Omental fat pad (tissue), 4 donors: ENCODE measurements around the gene TREM1. TPM values are rescaled to one million over a fixed set of nuclear protein-coding genes. Genes with fewer than 3 reads are reported as not detected.
"Not testable (repeated sequence)": the region's sequence is repeated elsewhere in the genome, so short reads cannot be mapped to it uniquely, and the experiment has no call there.

Experiments used
- ATAC-seq: fragments of 150-250 bp; one replicate; pipeline ENCODE4 v1.9.1; 2016; ENCODE audit warnings: mild to moderate bottlenecking, moderate library complexity; ENCODE audit not compliant: low FRiP score
- DNase-seq: peaks from one replicate; pipeline ENCODE4 v3.0.0-alpha.2; 2019; ENCODE audit warnings: low spot score
- total RNA-seq, 4 donors: library from RNA; depleted of rRNA; stranded (reverse); fragments of >200 nt; gene quantifications; one replicate each; pipeline ENCODE4 v1.1.0, GENCODE V29; 2016
- TF ChIP-seq, protein P1 (sequence below), 3 donors: fragments of 450-650 bp; IDR thresholded peaks; one replicate each; pipeline ENCODE4 v1.5.1; 2016 to 2017; ENCODE audit warnings: antibody characterized with exemption in 3 of 3, mild to moderate bottlenecking in 3 of 3, moderate library complexity in 2 of 3

TREM1 gene
- total RNA-seq, 4 donors from 2014 or later: 5.8 to 20.2 (median 8.6) TPM

DNA sequence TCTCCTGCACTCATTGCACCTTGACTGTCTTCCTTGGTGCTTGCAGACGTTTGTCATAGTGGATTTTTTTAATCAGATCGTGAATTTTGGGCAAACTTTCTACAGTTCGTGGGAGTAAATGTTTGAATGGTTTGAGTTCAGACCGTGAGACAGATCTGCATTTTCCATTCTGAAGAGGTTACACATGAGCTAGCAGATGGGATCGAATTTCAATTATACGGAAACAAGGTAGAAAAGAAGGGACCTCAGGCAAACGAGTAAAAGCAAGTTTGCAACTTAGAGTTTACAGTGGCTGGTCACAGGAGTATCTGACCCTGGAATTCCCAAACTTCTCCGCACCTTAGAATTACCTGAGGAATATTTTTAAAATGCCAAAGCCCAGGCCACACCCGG is 31.8 kb upstream of the TREM1 start:
- DNase-seq: no peak
- TF ChIP-seq, protein P1, sequence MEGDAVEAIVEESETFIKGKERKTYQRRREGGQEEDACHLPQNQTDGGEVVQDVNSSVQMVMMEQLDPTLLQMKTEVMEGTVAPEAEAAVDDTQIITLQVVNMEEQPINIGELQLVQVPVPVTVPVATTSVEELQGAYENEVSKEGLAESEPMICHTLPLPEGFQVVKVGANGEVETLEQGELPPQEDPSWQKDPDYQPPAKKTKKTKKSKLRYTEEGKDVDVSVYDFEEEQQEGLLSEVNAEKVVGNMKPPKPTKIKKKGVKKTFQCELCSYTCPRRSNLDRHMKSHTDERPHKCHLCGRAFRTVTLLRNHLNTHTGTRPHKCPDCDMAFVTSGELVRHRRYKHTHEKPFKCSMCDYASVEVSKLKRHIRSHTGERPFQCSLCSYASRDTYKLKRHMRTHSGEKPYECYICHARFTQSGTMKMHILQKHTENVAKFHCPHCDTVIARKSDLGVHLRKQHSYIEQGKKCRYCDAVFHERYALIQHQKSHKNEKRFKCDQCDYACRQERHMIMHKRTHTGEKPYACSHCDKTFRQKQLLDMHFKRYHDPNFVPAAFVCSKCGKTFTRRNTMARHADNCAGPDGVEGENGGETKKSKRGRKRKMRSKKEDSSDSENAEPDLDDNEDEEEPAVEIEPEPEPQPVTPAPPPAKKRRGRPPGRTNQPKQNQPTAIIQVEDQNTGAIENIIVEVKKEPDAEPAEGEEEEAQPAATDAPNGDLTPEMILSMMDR (IDR thresholded peaks at IDR 0.05): no peak
- no peak for ATAC-seq

DNA sequence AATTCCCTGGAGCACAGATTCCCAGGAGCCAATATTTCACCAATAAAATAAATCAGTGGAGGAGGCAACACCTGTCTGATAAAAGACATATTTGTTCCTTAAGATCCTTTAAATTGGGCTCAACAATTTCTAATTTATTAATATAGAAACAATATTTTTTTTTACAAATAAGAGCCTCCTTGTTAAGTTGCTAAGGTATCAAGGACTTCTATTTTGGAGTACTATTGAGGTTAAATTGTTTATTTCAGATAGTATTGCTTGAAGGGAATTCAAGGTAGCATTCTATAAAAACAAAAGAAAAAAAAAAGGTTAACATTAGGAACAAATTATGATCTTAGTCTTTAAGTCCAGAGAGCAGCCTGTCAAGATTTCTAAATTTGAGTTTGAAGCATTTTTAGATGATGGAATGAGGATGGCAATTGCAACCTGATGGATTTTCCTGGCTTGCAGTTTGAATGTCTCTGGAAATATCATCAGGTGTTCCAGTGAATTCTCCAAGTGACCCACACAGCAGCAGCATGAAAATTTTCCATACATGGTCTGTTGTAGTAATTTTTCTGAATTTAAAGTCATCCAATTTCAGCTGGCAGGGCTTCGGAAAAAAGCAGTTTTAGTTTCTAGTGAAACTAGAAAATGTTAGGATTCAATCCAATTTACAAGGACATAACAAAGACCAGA is 29.6 kb upstream of the TREM1 start:
- DNase-seq: no peak
- TF ChIP-seq, protein P1 (IDR thresholded peaks at IDR 0.05): no peak
- ATAC-seq: no peak

DNA sequence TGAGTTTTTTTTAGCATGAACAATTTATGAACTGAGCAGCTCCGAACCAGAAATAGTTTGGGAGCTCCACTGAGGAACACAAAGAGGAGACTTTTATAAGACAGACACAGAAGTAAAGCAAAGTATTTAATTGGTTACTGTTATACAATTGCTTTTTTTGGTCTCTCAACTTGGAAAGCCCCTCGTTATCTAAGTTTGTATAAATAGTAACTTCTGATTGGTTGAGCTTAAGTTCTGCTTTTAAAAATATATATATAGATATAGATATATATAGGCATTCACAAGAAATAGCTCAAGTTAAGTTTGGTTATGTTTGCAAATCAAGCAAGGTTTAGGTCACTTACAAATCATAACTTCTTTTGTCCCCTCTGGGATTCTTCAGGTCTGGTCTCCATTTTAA is 28.7 kb upstream of the TREM1 start:
- no peak for ATAC-seq
- TF ChIP-seq, protein P1 (IDR thresholded peaks at IDR 0.05): no peak
- DNase-seq: no peak

DNA sequence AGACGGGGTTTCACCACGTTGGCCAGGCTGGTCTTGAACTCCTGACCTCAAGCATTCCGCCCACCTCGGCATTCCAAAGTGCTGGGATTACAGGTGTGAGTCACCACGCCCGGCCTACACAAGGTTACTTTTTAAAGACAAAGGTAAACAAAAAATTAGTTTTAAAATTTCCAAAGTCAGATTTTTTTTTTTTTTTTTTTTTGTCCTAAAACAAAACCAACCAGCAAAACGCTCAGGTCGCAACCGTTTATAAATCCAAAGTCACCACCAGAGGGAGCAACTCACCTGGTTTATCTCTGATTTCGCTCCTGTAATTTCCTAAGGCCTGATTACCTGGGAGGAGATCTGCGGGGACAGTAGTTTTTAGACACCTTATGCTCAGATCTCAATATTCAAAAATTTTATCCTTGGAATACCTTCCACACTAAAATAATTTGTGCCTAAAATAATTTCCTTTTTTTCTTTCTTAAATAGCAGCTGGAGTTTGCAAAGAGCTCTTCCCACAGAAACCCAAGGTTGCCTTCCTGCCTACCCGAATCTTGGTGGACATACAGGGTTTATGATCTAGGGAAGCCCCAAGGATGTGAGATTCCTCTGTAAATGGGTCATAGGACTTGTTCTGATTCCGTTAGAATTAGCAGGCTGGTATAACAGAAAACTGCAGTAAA is 19.8 kb upstream of the TREM1 start:
- TF ChIP-seq, protein P1 (IDR thresholded peaks at IDR 0.05): no peak
- ATAC-seq: no peak
- DNase-seq: no peak

DNA sequence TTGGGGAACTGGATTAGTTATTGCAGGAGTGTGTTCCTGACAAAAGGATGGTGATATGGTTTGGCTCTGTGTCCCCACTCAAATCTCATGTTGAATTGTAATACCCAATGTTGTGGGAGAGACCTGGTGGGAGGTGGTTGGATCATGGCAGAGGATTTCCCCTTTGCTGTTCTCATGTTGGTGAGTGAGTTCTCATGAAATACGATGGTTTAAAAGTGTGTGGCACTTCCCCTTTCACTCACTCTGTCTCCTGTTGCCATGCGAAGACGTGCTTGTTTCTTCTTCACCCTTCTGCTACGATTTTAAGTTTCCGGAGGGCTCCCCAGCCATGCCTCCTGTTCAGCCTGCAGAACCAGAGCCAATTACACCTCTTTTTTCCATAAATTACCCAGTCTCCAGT is 16.2 kb upstream of the TREM1 start:
- ATAC-seq (no peak), DNase-seq (no peak)
- TF ChIP-seq, protein P1 (IDR thresholded peaks at IDR 0.05): no peak

DNA sequence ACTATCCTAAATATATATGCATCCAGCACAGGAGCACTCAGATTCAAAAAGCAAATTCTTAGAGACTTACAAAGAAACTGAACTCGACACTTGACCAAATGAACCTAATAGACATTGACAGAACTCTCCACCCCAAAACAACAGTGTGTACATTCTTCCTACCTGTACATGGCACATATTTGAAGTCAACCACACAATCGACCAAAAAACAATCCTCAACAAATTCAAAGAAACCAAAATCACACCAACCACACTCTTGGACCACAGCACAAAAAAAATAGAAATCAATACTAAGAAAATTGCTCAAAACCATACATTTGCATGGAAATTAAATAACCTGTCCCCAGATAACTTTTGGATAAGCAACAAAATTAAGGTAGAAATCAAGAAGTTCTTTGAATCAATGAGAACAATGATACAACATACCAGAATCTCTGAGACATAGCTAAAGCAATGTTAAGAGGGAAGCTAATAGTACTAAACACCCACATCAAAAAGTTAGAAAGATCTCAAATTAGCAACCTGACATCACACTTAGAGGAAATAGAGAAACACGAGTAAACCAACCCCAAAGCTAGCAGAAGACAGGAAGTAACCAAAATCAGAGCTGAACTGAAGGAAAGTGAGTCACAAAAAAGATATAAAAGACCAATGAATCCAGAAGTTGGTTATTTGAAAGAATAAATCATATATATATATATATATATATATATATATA is 12.5 kb upstream of the TREM1 start:
- ATAC-seq (no peak), DNase-seq (no peak)
- TF ChIP-seq, protein P1 (IDR thresholded peaks at IDR 0.05): no peak

DNA sequence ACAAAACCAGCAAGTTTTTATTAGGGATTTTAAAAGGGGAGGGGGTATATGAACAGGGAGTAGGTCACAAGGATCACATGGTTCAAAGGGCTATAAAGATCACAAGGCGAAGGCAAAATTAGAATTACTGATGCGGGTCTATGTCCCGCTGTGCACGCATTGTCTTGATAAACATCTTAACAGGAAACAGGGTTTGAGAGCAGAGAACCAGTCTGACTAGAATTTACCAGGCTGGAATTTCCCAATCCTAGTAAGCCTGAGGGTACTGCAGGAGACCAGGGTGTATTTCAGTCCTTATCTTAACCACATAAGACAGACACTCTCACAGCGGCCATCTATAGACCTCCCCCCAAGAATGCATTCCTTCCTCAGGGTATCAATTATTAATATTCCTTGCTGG is 10.8 kb upstream of the TREM1 start:
- not testable (repeated sequence) for ATAC-seq

More for the DNA sequence above, 10.8 kb upstream of the TREM1 start:
- not testable (repeated sequence) for DNase-seq
